Liver (tissue), 3 donors: ENCODE data around the gene KCNK7.

Source experiments
- CTCF ChIP-seq: fragments of 150-350 bp; IDR thresholded peaks from 2 replicates; pipeline ENCODE4 v1.5.1; 2017; ENCODE audit warnings: improper control_type of control experiment, low read depth, low read length; ENCODE audit not compliant: missing input control
- GABPA ChIP-seq, 2 donors: IDR thresholded peaks in 1 of 2; conservative IDR thresholded peaks in 1 of 2; 2 replicates each; pipeline ENCODE4 v1.6.1; 2016; ENCODE audit warnings: antibody characterized with exemption in 2 of 2, mild to moderate bottlenecking in 1 of 2, moderate library complexity in 1 of 2
- HNF4A ChIP-seq, 2 donors: conservative IDR thresholded peaks; 2 replicates each; pipeline ENCODE4 v1.6.1; 2016; ENCODE audit warnings: antibody characterized with exemption in 2 of 2, mild to moderate bottlenecking in 2 of 2
- JUND ChIP-seq, 2 donors: IDR thresholded peaks; 2 replicates each; pipeline ENCODE4 v1.6.1; 2016; ENCODE audit warnings: antibody characterized with exemption in 2 of 2
- RAD21 ChIP-seq, 2 donors: IDR thresholded peaks; 2 replicates each; pipeline ENCODE4 v1.6.1; 2016; ENCODE audit warnings: antibody characterized with exemption in 2 of 2, mild to moderate bottlenecking in 2 of 2
- RXRA ChIP-seq, 2 donors: IDR thresholded peaks; 2 replicates each; pipeline ENCODE4 v1.6.1; 2017 to 2018; ENCODE audit warnings: antibody characterized with exemption in 2 of 2, mild to moderate bottlenecking in 1 of 2
- TAF1 ChIP-seq: conservative IDR thresholded peaks from 2 replicates; pipeline ENCODE4 v1.6.1; 2016; ENCODE audit warnings: antibody characterized with exemption, mild to moderate bottlenecking
- YY1 ChIP-seq: IDR thresholded peaks from 2 replicates; pipeline ENCODE4 v1.6.1; 2016; ENCODE audit warnings: antibody characterized with exemption, mild to moderate bottlenecking
- TF ChIP-seq, protein P1 (sequence below): IDR thresholded peaks from 2 replicates; pipeline ENCODE4 v1.6.1; 2016; ENCODE audit warnings: antibody characterized with exemption
- TF ChIP-seq, protein P2 (sequence below): IDR thresholded peaks from 2 replicates; pipeline ENCODE4 v1.6.1; 2016; ENCODE audit warnings: antibody characterized with exemption
- TF ChIP-seq, protein P3 (sequence below): IDR thresholded peaks from 2 replicates; pipeline ENCODE4 v1.6.1; 2016; ENCODE audit warnings: antibody characterized with exemption, mild to moderate bottlenecking
- TF ChIP-seq, protein P4 (sequence below): IDR thresholded peaks from 2 replicates; pipeline ENCODE4 v1.6.1; 2016; ENCODE audit warnings: antibody characterized with exemption
- donor health status: healthy.
- donor health status: healthy.

GRCh38 chr11:65545853-65546216 is 49.8 kb downstream of the KCNK7 start:
- TF ChIP-seq, protein P1, sequence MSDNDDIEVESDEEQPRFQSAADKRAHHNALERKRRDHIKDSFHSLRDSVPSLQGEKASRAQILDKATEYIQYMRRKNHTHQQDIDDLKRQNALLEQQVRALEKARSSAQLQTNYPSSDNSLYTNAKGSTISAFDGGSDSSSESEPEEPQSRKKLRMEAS, result no peak
- TF ChIP-seq JUND (IDR thresholded peaks at IDR 0.05) (no peak), RAD21 (IDR thresholded peaks at IDR 0.05) (no peak), CTCF (no peak), YY1 (no peak), TAF1 (no peak), RXRA (IDR thresholded peaks at IDR 0.05) (no peak), HNF4A (conservative IDR thresholded peaks at IDR 0.05) (no peak), GABPA (IDR thresholded peaks at IDR 0.05 in 1 of 2, conservative IDR thresholded peaks at IDR 0.05 in 1 of 2) (no peak)
- TF ChIP-seq, protein P2, sequence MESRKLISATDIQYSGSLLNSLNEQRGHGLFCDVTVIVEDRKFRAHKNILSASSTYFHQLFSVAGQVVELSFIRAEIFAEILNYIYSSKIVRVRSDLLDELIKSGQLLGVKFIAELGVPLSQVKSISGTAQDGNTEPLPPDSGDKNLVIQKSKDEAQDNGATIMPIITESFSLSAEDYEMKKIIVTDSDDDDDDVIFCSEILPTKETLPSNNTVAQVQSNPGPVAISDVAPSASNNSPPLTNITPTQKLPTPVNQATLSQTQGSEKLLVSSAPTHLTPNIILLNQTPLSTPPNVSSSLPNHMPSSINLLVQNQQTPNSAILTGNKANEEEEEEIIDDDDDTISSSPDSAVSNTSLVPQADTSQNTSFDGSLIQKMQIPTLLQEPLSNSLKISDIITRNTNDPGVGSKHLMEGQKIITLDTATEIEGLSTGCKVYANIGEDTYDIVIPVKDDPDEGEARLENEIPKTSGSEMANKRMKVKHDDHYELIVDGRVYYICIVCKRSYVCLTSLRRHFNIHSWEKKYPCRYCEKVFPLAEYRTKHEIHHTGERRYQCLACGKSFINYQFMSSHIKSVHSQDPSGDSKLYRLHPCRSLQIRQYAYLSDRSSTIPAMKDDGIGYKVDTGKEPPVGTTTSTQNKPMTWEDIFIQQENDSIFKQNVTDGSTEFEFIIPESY, result no peak
- TF ChIP-seq, protein P3, sequence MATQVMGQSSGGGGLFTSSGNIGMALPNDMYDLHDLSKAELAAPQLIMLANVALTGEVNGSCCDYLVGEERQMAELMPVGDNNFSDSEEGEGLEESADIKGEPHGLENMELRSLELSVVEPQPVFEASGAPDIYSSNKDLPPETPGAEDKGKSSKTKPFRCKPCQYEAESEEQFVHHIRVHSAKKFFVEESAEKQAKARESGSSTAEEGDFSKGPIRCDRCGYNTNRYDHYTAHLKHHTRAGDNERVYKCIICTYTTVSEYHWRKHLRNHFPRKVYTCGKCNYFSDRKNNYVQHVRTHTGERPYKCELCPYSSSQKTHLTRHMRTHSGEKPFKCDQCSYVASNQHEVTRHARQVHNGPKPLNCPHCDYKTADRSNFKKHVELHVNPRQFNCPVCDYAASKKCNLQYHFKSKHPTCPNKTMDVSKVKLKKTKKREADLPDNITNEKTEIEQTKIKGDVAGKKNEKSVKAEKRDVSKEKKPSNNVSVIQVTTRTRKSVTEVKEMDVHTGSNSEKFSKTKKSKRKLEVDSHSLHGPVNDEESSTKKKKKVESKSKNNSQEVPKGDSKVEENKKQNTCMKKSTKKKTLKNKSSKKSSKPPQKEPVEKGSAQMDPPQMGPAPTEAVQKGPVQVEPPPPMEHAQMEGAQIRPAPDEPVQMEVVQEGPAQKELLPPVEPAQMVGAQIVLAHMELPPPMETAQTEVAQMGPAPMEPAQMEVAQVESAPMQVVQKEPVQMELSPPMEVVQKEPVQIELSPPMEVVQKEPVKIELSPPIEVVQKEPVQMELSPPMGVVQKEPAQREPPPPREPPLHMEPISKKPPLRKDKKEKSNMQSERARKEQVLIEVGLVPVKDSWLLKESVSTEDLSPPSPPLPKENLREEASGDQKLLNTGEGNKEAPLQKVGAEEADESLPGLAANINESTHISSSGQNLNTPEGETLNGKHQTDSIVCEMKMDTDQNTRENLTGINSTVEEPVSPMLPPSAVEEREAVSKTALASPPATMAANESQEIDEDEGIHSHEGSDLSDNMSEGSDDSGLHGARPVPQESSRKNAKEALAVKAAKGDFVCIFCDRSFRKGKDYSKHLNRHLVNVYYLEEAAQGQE, result no peak
- TF ChIP-seq, protein P4, sequence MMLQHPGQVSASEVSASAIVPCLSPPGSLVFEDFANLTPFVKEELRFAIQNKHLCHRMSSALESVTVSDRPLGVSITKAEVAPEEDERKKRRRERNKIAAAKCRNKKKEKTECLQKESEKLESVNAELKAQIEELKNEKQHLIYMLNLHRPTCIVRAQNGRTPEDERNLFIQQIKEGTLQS, result no peak
